SH-SY5Y (cell line): ENCODE results near the gene HMCN1.

Experiments used
- GATA2 ChIP-seq: IDR thresholded peaks from 2 replicates; pipeline ENCODE4 v1.6.1; 2011; ENCODE audit warnings: mild to moderate bottlenecking, low read depth, low read length
- GATA3 ChIP-seq: IDR thresholded peaks from 2 replicates; pipeline ENCODE4 v1.6.1; 2011; ENCODE audit warnings: low read depth, mild to moderate bottlenecking, low read length, moderate library complexity

Gene HMCN1

DNA sequence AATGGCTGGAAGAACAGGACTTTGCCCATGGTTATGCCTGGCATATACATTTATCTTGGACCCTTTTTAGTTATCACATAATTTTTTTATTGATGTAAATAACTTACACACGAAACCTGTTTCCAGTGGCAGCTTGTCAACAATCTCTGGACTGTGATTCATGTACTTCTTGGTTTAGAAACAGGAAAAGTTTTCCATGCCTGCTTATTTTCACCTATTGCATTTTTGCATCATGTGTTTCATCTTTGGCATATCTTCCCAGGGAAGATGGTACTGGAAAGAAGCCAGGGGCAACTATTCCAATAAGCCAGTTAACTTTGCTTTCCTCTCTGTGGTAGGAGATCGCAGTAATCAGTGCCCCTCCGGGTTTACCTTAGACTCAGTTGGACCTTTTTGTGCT is 430.6 kb downstream of the HMCN1 start:
- TF ChIP-seq GATA2, result no peak
- no peak for TF ChIP-seq GATA3

DNA sequence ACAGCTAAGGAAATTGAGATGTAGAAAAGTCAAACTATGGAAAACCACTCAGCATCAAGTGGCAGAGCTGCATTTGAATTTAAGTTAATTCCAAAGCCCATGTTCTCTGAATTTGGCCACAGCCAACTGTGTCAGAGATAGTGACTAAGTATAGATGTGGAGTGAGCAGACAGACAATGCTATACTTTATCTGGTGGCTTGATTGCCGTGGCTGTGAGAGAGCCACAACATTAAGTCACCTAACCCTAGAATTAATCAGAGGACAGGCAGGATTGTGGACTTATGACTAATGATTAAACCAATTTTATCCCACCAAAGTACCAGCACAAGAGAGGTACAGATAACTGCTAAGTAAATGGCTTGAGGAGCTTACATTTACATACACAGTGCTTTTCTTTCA is 431.1 kb downstream of the HMCN1 start:
- TF ChIP-seq GATA2 (no peak), GATA3 (no peak)

DNA sequence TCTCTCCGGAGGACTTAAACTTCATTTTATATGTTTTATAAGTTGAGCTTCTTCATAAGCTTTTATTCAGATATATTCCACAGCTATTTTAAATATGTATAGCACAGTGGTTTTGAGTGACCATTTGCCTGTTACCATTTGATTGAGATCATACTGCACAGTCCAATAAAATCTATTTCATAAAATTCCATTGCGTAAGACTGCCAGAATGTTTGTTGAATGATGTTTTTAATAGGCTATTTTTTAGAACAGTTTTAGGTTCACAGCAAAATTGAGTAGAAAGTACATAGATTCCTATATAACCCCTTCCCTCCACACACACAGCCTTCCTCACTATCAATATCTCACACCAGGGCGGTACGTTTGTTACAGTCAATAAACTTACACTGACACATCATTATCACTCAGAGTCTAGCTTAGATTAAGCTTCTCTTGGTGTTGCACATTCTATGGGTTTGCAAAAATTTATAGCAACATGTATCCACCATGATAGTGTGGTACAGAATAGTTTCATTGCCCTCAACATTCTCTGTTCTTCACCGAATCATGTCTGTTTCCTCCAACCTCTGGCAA is 433.0 kb downstream of the HMCN1 start:
- TF ChIP-seq GATA3 (no peak), GATA2 (no peak)

DNA sequence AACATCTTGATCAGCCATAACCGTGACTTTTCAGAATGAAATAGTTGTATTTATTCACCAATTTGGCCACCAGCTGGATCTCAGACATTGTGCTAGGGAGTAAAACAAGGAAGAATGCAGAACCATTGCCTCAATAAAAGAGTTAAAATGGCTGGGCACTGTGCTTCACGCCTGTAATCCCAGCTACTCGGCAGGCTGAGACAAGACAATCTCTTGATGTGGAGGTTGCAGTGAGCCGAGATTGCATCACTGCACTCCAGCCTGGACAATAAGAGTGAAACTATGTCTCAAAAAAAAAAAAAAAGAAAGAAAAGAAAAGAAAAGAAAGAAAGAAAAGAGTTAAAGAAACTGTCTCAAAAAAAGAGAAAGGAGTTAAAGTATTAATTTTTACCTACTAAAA is 441.4 kb downstream of the HMCN1 start:
- TF ChIP-seq GATA2 (no peak), GATA3 (no peak)

DNA sequence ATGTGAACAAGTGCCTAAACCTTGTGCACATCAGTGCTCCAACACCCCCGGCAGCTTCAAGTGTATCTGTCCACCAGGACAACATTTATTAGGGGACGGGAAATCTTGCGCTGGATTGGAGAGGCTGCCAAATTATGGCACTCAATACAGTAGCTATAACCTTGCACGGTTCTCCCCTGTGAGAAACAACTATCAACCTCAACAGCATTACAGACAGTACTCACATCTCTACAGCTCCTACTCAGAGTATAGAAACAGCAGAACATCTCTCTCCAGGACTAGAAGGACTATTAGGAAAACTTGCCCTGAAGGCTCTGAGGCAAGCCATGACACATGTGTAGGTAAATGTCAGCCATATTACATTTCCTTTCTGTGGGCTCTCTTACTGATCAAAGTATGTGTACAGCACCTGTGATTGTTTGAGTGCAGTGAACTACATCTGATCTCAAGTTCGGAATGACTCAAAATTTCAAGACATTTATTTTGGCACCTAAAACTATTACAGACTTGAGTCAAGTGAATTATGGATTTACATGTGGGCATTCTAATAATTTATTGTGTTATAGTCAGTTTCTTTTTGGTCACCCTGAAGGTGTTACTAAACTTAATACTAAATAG is 444.3 kb downstream of the HMCN1 start:
- TF ChIP-seq GATA2, result no peak
- TF ChIP-seq GATA3, result no peak

DNA sequence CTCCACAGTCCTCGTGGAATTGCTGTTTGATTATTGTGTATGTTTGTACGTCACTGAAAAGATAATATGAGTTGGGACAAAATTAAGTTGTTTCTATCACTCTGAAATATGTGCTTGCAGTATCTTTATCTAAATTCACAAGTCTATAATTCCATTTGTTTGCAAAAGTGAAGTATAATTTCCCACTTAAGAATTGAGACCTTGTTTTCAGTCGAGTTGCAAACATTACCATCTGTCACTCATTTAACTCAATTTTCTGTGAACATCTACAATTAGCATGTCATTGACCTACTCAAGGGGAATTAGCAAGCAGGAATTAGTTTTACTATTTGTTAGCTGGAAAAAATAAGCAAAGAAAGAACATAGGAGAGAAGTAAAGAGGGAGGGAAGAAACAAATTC is 445.0 kb downstream of the HMCN1 start:
- TF ChIP-seq GATA3 (no peak), GATA2 (no peak)

DNA sequence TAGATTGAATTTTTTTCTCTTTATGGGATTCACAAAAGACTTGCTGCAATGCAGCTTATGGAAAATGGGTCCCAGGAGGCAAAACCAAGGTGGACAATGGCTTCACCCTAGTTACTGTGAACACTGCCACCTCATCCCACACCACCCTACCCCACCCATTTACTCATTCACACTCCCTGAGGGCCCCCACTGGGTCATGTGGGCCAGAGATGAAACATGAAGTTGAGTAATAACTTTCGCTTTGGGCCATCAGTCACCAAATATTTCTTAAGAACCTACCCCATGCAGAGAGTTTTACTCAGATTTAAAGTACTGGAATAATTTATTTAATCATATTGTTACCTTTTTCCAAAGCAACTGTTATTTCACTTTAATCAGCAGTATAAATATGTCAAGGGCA is 449.0 kb downstream of the HMCN1 start:
- TF ChIP-seq GATA2, result no peak
- no peak for TF ChIP-seq GATA3

DNA sequence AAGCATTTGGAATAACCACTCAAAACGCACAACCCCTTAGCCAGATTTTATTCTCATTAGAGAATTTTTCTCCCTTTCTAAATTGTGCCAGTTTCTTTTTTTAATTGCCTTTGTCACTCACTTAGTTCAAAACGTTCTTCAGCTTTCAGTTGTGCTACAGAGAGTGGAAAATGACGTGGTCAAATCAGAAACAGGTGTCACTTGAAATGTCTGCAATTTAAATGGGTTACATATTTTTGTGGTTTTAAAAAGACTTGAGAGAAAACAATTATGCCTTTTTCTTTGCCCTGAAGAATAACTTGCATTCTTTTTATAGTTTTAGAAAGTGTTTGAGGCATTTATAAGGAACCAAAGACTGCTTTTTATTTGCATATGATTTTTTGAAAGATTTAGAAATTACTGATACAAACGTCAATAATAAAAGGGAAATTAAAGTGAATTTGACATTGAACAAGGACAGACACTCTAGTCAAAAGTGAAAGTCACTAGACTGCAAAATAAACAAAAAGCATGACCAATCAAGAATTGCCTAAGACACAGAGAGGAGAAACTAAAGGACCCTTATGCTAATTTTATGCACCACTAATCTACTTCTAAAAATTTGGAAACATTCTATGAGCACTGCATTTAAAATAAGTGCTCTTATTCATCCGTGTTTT is 449.9 kb downstream of the HMCN1 start:
- TF ChIP-seq GATA2, result no peak
- TF ChIP-seq GATA3, result no peak

DNA sequence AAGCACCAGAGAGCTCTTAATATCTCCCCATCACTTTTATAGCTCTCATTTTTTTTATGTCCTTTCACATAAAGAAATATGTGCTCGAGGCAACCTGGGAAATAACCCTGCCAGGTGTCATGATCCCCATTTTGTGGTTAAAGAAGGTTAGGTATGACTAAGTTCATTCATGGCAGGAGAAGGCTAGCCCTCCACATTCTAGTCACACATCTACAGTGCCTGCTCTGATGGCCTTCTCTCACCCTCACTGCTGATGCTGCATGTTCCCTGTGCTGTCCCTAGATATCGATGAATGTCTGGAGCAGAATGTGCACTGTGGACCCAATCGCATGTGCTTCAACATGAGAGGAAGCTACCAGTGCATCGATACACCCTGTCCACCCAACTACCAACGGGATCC is 453.4 kb downstream of the HMCN1 start:
- TF ChIP-seq GATA3 (no peak), GATA2 (no peak)

DNA sequence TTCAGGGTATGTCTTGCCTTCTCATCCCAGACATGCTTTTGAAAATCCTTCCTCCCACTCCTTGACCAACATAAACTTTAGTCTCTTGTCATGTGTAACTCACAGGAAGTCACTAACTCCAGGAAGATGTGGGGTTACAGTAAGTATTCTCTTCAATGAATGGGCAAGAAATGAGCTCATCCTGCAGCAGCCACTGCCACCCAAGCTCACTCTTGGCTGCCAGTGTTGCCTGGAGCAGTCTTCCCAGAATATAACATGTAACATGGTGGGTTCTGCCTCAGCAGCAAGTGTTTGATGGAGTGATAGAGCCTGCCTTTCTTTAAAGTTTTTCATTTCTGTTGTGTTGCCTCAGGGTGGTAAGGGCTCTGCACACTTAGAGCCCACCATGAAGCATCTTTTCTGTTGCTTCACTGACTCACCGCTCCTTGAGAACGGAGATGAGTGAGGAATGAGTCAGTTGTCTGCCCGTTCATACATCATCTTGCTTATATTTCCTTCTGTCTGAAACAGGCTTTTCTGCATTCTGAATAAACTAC is 453.9 kb downstream of the HMCN1 start:
- no peak for TF ChIP-seq GATA2
- no peak for TF ChIP-seq GATA3

DNA sequence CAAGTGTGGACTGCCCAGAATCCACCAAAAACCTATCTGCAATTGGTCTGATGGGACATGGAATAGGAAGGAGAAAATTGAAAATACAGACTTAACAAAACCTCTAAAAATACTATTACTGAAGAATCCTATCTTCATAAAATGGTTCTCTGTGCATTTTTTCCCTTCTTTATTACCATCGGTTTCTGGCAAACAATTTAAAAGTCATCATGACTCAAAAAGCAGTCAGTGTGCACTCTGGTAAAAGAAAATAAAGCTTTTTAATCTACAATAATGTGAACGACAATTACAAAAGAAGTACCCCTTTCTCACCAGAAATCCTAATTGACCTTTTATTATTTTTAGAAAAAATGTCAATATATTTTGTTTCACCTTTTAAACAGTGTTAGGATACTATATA is 454.5 kb downstream of the HMCN1 start:
- TF ChIP-seq GATA3, result no peak
- TF ChIP-seq GATA2, result no peak

DNA sequence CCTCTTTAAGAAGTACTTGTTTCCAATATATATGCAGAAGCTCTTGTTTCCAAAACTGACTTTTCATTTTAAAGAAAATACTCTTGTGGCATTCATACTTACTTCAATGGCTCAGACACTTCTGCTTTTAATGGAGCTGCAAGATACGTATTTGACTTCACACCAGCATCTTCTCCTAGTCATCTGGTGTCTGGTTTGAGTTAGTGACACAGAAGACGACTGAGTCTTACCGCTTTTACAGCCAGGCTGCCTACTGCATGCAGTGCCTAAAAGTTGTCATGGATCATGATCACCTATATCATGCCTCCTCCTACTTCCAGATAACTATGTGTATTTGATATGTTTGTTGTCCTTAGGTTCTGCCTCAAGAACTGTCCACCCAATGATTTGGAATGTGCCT is 455.0 kb downstream of the HMCN1 start:
- TF ChIP-seq GATA3 (no peak), GATA2 (no peak)

DNA sequence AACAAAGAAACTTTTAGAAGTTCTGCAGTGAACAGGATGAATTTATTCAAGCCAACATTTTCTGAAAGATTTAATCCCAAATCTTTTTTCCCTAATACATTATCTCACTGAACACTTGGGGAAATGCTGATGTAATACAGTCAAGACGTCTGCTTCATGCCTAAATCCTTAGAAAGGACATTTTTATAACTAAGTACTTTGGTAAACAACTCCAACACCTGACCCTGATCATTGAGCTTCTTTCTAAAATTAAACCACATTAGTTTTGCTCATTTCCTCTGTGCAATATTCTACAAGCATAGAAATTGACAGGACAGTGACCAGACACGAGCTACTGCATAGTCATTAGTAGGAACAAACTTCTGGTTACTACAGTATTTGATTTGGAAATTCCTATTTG is 457.3 kb downstream of the HMCN1 start:
- TF ChIP-seq GATA2 (no peak), GATA3 (no peak)

DNA sequence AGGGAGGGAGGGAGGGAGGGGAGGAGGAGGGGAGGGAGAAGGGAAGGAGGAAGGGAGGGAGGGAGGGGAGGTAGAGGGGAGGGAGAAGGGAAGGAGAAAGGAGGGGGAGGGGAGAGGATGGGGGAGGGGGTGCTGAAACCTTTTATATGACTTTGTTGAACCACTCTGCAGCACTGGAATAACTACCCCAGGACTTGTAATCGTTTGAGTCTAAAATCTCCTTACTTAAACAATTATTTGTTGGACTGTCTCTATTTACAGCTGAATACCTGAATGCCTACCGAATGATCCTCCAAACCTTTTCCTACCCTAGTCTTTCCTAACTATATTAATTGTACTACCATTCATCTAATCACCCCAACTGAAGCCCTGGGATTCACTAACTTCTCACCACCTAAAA is 459.0 kb downstream of the HMCN1 start:
- TF ChIP-seq GATA3 (no peak), GATA2 (no peak)

DNA sequence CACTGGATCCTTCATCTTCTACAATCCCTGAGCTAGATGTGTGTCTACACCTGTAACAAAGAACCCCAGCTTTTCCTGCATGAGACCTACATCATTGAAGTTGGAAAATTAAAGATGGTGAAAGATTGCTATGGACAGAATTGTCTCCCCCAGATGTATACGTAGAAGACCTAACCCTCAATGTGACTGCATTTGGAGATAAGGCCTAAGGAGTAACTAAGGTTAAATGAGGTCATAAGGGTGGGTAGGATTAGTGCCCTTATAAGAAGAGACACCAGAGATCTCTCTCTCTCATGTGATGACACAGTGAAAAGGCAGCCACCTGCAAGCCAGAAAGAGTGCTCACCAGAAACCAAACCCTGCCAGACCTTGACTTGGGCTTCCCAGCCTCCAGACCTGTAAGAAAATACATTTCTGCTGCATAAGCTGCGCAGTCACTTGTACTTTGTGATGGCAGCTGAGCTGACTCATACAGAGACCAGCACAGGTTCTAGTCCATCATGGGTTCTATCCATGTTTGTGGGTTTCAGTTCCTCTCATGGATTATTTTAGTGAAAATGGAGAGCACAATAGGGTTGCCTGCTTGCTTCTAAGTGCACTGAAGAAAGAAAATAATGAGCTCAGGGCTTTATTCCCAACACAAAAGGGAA is 460.0 kb downstream of the HMCN1 start:
- TF ChIP-seq GATA2 (no peak), GATA3 (no peak)
